GM19324 (cell line): ENCODE measurements around the gene AGAP3.

ENCODE experiments used
- ATAC-seq: cut with Tn5 transposase; IDR thresholded peaks from one replicate; pipeline ENCODE4 v1.9.1; 2021; ENCODE audit warnings: mild to moderate bottlenecking, moderate library complexity; ENCODE audit not compliant: unreplicated experiment, low FRiP score

AGAP3 gene

GRCh38 chr7:151104411-151105235 is 18.3 kb downstream of the AGAP3 start:
- no peak for ATAC-seq

DNA sequence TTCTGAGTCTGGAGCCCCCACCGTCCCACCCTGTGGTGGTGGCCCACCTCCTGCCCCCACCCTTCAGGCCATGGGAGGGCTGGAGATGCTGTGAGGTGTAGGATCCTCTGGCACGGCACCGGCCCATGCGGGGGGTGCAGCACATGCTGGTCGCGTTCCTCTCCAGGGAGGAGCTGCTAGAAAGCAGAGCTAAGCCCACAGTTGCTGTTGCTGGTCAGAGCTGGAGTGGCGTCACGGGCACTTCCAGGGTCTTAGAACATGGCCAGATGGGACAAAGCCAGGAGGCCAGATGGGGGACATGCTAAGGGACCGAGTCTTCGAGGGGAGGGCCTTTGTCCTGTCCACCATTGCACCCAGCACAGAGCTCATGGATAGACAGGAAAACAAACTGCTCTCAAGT is 21.6 kb downstream of the AGAP3 start:
- no peak for ATAC-seq

GRCh38 chr7:151109094-151110048 is 23.1 kb downstream of the AGAP3 start:
- ATAC-seq, result no peak

- ATAC-seq, result no peak
Observed at GRCh38 chr7:151110236-151110940, 24.1 kb downstream of the AGAP3 start.

- ATAC-seq, result peak; percentile 73
Observed at GRCh38 chr7:151110941-151111645, 24.8 kb downstream of the AGAP3 start.

- ATAC-seq, result no peak
Observed at GRCh38 chr7:151113344-151114150, 27.3 kb downstream of the AGAP3 start.

DNA sequence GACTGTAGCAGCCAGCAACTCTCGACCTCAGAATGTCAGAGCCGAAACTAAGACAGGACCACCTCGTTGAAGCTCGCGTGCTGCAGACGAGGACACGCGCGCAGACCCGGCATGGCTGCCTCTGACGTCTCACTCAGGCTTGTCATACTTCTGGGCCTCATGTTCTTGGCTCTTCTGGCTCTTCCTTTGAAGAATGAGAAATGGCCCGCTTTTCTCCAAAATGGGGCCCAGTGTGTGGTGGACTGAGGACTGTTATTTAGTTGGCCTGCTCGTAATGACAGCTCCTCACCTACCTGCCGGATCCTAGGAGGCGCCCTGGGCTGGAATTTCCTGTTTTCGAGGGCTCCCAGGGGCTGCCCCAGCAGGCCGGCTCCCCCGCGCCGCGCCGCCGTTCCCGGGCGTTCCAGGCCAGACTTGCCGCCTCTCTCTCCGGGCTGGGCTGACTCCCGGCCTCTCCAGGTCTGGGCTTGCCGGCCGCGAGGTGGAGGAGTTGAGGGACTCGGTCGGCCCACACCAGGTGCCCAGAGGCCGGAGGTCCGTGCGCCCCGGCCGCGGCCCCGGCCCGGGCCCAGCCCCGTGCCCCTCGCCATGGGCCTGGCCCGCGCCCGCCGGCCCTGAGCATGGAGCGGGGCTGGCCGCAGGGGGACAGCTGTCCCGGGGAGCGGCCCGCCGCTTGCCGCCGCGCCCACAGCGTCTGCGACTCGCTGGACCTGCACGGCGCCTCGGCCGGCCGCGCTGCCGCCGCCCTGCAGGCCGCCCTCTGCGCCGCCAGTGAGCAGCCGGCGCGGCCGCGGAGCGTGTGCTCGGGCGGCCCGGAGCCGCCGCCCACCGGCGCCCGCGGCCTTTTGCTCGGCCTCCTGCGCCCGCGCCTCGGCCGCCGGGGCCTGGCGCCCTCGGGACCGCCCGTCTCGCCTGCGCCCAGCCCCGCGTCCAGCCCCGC is 28.1 kb downstream of the AGAP3 start:
- no peak for ATAC-seq

DNA sequence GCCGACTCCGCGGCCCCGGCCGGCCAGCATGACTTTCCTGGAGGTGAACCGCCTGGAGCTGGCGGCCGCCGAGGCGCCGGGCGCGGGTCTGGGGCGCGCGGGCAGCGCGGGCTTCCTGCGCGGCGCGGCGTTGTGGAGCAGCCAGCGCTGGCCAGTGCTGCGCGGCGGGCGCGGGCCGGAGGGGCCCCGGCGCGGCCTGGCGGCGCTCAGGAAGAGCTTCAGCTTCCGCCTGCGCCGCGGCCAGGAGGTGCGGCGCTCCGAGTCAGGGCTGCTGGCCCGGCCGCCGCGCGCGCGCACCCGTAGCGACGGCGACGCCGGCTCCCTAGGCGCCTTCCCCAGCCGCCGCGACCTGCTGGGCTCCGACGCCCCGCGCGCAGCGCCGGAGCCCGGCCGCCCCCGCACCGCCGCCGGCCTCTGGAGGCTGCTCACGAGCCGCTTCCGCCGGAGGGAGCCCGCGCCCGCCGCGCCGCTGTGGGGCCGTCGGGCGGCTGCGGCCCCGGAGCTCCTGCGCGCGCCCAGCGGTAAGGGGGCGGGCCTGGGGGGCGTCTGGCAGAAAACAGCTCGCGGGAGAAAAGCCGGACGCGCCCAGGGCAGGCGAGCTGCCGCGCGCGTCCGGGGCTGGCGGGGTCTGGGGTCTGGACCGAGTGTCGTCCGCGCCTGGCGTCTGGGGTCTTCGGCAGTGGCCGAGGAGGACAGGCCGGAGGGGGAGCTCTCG is 29.0 kb downstream of the AGAP3 start:
- ATAC-seq, result no peak

DNA sequence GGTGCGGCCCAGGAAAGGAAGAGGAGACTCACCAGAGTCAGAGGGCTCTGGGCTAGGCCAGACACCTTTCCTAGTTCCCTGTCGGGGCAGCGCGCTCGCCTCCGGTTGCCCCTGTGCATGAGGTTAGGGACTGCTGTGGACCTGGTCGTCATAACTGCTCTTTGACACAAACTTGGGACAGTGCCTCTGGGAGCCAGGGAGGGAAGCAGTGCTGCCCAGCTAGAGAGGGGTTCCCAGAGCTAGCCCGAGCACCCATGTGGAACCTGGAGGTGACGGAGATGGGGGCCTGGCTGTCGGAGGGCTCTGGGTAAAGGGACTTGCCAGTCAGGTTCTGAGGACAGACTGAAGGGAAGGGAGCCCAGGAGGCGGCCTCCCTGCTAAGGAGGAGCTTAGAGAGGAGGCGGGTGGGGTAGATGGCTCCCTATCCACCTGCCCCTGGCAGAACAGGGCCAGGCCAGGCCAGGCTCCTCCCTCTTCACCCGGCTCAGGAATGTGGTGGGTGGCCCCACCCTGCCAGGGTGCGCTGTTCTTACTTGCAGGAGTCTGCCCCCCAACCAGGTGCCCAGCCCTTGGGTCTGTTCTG is 29.7 kb downstream of the AGAP3 start:
- no peak for ATAC-seq

- no peak for ATAC-seq
Observed at GRCh38 chr7:151116603-151117440, 30.5 kb downstream of the AGAP3 start.

DNA sequence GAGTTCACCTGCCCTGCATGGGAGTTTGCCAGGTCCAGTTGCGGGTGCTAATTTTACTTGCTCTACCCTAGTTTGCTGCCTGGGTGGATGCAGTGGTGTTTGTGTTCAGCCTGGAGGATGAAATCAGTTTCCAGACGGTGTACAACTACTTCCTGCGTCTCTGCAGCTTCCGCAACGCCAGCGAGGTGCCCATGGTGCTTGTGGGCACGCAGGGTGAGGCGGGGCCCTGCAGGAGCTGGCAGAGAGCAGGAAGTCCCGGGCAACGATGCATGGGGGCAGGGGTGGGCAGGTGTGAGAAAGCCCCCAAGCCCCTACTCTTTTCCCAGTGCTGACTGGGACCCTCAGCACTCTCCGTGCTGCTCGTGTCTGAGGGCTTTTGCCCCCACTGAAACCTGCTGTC is 31.3 kb downstream of the AGAP3 start:
- ATAC-seq, result no peak

GRCh38 chr7:151118108-151119054 is 32.1 kb downstream of the AGAP3 start:
- ATAC-seq, result no peak

DNA sequence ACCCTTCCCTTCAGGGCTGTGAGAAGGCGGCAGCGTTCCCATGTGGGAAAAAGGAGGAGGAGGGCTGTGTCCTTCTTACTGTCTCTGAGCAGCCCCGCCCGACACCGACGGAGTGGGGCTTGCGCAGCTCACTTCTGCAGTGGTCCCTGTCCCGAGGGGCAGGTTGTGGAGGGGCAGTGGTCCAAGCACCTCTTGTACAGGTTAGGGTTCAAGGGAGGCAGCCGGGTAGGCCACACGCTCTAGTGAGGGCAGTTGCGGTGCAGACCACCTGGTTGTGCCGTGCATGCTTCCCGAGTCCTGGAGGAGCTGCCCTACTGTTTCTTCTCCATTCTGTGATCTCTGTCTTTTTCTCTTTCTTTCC is 32.8 kb downstream of the AGAP3 start:
- no peak for ATAC-seq

GRCh38 chr7:151119902-151120301 is 33.6 kb downstream of the AGAP3 start:
- no peak for ATAC-seq

DNA sequence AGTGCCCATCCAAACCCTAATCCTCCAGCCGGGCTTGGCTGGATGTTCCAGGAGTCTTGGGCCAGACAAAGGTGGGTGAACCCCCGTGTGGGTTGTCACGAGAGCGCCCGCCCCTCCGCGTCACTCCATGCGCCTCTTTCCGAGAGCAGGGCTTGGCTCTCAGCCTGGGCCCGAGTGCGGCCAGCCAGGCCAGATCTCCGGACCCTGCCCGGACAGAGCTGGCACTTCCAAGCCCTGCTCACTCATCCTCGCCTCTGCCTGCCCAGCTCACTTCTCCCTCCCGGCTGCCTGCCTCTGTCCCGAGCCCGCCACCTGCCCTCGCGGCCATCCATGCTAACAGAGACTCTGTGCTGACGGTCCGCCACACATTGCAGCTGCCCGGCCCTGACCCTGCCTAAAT is 34.6 kb downstream of the AGAP3 start:
- no peak for ATAC-seq
